H1 (cell line): Measurements from ENCODE around the gene PPP1R12B. TPM values are rescaled to one million over a fixed set of nuclear protein-coding genes. Genes with fewer than 3 reads are reported as not detected.
"Not testable (repeated sequence)": the region's sequence is repeated elsewhere in the genome, so short reads cannot be mapped to it uniquely, and the experiment has no call there.

Source experiments
- CTCF ChIA-PET: fragments of 300-600 bp; sonication (Branson Sonifier 250); formaldehyde crosslinking; loops from one replicate; lab custom pipeline; 2021; ENCODE audit not compliant: partially characterized antibody; lab: Charles Lee
- POLR2A ChIA-PET: fragments of 300-600 bp; sonication (Branson Sonifier 250); formaldehyde crosslinking; loops from one replicate; lab custom pipeline; 2021; ENCODE audit warnings: inconsistent platforms; ENCODE audit not compliant: partially characterized antibody; lab: Charles Lee
- DNase-seq, 2 experiments: peaks; one replicate each; pipeline versions ENCODE4 v3.0.0 to v3.0.0-alpha.2; 2010 to 2022; ENCODE audit warnings: low spot score in 2 of 2, low read depth in 1 of 2, mixed read lengths in 1 of 2
- FAIRE-seq: peaks from 2 replicates; lab custom pipeline; 2011; peaks lifted over from hg19 to GRCh38; lab: Jason Lieb, UNC
- H2AFZ ChIP-seq: 2 replicates; pipeline ENCODE4 v1.8.1; 2012; ENCODE audit warnings: low read length, inconsistent platforms
- H2AK5ac ChIP-seq: 2 replicates; pipeline ENCODE4 v1.6.1; 2013; ENCODE audit warnings: low read depth, low read length
- H2BK120ac ChIP-seq: replicated peaks from 2 replicates; pipeline ENCODE3; 2013; ENCODE audit warnings: low read depth, low read length, inconsistent platforms
- H2BK12ac ChIP-seq: 2 replicates; pipeline ENCODE4 v1.6.1; 2013; ENCODE audit warnings: low read depth, low read length
- H2BK15ac ChIP-seq: 2 replicates; pipeline ENCODE4 v1.6.1; 2013; ENCODE audit warnings: low read length
- H2BK20ac ChIP-seq: 2 replicates; pipeline ENCODE4 v1.6.1; 2013; ENCODE audit warnings: low read length
- H2BK5ac ChIP-seq: 2 replicates; pipeline ENCODE4 v1.6.1; 2013; ENCODE audit warnings: low read depth, low read length
- H3K14ac ChIP-seq: 2 replicates; pipeline ENCODE4 v1.6.1; 2013; ENCODE audit warnings: inconsistent platforms; ENCODE audit not compliant: insufficient read length
- H3K18ac ChIP-seq: 2 replicates; pipeline ENCODE4 v1.6.1; 2013; ENCODE audit warnings: low read length; ENCODE audit errors: extremely low read depth
- H3K23ac ChIP-seq: 2 replicates; pipeline ENCODE4 v1.6.1; 2013; ENCODE audit warnings: inconsistent platforms; ENCODE audit not compliant: insufficient read length
- H3K23me2 ChIP-seq: 2 replicates; pipeline ENCODE4 v1.6.1; 2013; ENCODE audit warnings: low read depth, low read length
- H3K27ac ChIP-seq: 2 replicates; pipeline ENCODE4 v1.6.1; 2011; ENCODE audit warnings: low read depth, low read length, inconsistent platforms
- H3K27me3 ChIP-seq, 4 experiments: replicated peaks in 1 of 4; 1 replicate in 1 of 4; 2 replicates in 3 of 4; pipeline versions ENCODE4 v1.6.1 to v1.8.1; 2011 to 2013; ENCODE audit warnings: low read length in 3 of 4, mild to moderate bottlenecking in 3 of 4, inconsistent platforms in 2 of 4, mixed read lengths in 2 of 4, moderate library complexity in 1 of 4; ENCODE audit not compliant: control insufficient read depth in 3 of 4, insufficient read depth in 3 of 4; ENCODE audit errors: extremely low read depth in 1 of 4
- H3K36me3 ChIP-seq, 4 experiments: 2 replicates each; pipeline versions ENCODE4 v1.6.1 to v1.8.1; 2011 to 2013; ENCODE audit warnings: mild to moderate bottlenecking in 4 of 4, low read length in 3 of 4, moderate library complexity in 2 of 4, control low read depth in 1 of 4, inconsistent platforms in 1 of 4; ENCODE audit not compliant: insufficient read depth in 4 of 4, control insufficient read depth in 2 of 4
- H3K4ac ChIP-seq: replicated peaks from 2 replicates; pipeline ENCODE3; 2013; ENCODE audit warnings: low read length, low read depth, mixed read lengths, inconsistent platforms; ENCODE audit not compliant: insufficient read length
- H3K4me1 ChIP-seq, 4 experiments: replicated peaks in 1 of 4; 1 replicate in 1 of 4; 2 replicates in 3 of 4; pipeline versions ENCODE4 v1.6.1 to v1.8.1; 2011 to 2013; ENCODE audit warnings: low read length in 3 of 4, inconsistent platforms in 2 of 4, mixed read lengths in 1 of 4; ENCODE audit not compliant: insufficient read depth in 4 of 4, control insufficient read depth in 3 of 4
- H3K4me2 ChIP-seq, 2 experiments: 2 replicates each; pipeline versions ENCODE4 v1.6.1 to v1.8.1; 2011 to 2013; ENCODE audit warnings: low read depth in 2 of 2, low read length in 2 of 2, control low read depth in 1 of 2, inconsistent platforms in 1 of 2, mild to moderate bottlenecking in 1 of 2; ENCODE audit not compliant: insufficient read depth in 1 of 2
- H3K4me3 ChIP-seq, 4 experiments: fragments of 200-600, 300-600 bp in 1 of 4; sonication (generic), shearing (Covaris generic), sonication (Bioruptor Twin) in 1 of 4; 2 replicates each; pipeline versions ENCODE4 v1.5.1 to v1.8.1; 2011 to 2016; ENCODE audit warnings: low read length in 4 of 4, low read depth in 3 of 4, control low read depth in 2 of 4, inconsistent platforms in 2 of 4, mild to moderate bottlenecking in 2 of 4, mixed read lengths in 1 of 4, moderate library complexity in 1 of 4; ENCODE audit not compliant: insufficient read depth in 2 of 4; ENCODE audit errors: extremely low read depth in 1 of 4
- H3K56ac ChIP-seq: replicated peaks from 2 replicates; pipeline ENCODE3; 2013; ENCODE audit warnings: low read depth, mild to moderate bottlenecking, mixed read lengths, low read length, inconsistent platforms; ENCODE audit not compliant: insufficient read length
- H3K79me1 ChIP-seq: 2 replicates; pipeline ENCODE4 v1.6.1; 2013; ENCODE audit warnings: low read depth, low read length, control low read depth
- H3K79me2 ChIP-seq, 2 experiments: 2 replicates each; pipeline versions ENCODE4 v1.6.1 to v1.8.1; 2012 to 2013; ENCODE audit warnings: low read length in 2 of 2, mild to moderate bottlenecking in 2 of 2, inconsistent platforms in 1 of 2; ENCODE audit not compliant: insufficient read depth in 2 of 2, control insufficient read depth in 1 of 2
- H3K9ac ChIP-seq, 4 experiments: replicated peaks in 1 of 4; 1 replicate in 1 of 4; 2 replicates in 3 of 4; pipeline versions ENCODE4 v1.6.1 to v1.8.1; 2011 to 2013; ENCODE audit warnings: low read depth in 3 of 4, low read length in 3 of 4, control low read depth in 2 of 4, mild to moderate bottlenecking in 2 of 4, moderate library complexity in 2 of 4, inconsistent platforms in 1 of 4; ENCODE audit errors: extremely low read depth in 1 of 4
- H3K9me3 ChIP-seq, 2 experiments: 2 replicates each; pipeline versions ENCODE4 v1.6.1 to v1.8.1; 2012 to 2013; ENCODE audit warnings: mild to moderate bottlenecking in 2 of 2, moderate library complexity in 2 of 2, control low read depth in 1 of 2, inconsistent platforms in 1 of 2, low read depth in 1 of 2, low read length in 1 of 2, mixed read lengths in 1 of 2; ENCODE audit not compliant: insufficient read depth in 2 of 2
- H4K20me1 ChIP-seq, 2 experiments: replicated peaks in 1 of 2; 2 replicates each; pipeline versions ENCODE3 to v1.8.1; 2011 to 2013; ENCODE audit warnings: inconsistent platforms in 2 of 2, low read length in 2 of 2, mild to moderate bottlenecking in 1 of 2; ENCODE audit not compliant: insufficient read depth in 2 of 2, control insufficient read depth in 1 of 2
- H4K5ac ChIP-seq: 2 replicates; pipeline ENCODE4 v1.6.1; 2013; ENCODE audit warnings: low read length, low read depth, mixed read lengths, inconsistent platforms; ENCODE audit not compliant: insufficient read length
- H4K8ac ChIP-seq: 2 replicates; pipeline ENCODE4 v1.8.0; 2013; ENCODE audit warnings: mild to moderate bottlenecking, moderate library complexity, low read length, inconsistent platforms; ENCODE audit not compliant: insufficient read depth; ENCODE audit errors: extremely low read depth
- H4K91ac ChIP-seq: replicated peaks from 2 replicates; pipeline ENCODE3; 2013; ENCODE audit warnings: low read length, mixed read lengths, inconsistent platforms; ENCODE audit not compliant: insufficient read length
- WGBS, 2 experiments: shearing (Covaris generic) in 1 of 2; methylation state at CpG; one replicate each; pipeline versions ENCODE4 v1.1.6 to v1.1.7; 2013 to 2015; ENCODE audit warnings: low lambda C conversion rate in 2 of 2, mixed read lengths in 2 of 2, inconsistent platforms in 1 of 2, low coverage in 1 of 2, missing lambda C conversion rate in 1 of 2; ENCODE audit not compliant: insufficient replicate concordance in 2 of 2, insufficient coverage in 1 of 2, insufficient read length in 1 of 2; ENCODE audit errors: extremely low coverage in 1 of 2, missing lambda C conversion rate in 1 of 2; 5-methylcytosine and 5-hydroxymethylcytosine counted together
- polyA plus RNA-seq, 7 experiments: library from polyadenylated mRNA; depleted of rRNA in 3 of 7; stranded (reverse) in 5 of 7; unstranded in 2 of 7; fragments of >200 nt in 5 of 7; fragments of 200-250 nt in 2 of 7; gene quantifications; 1 replicate in 5 of 7; 2 replicates in 1 of 7; 4 replicates in 1 of 7; pipeline versions ENCODE4 v1.2.1 to v1.2.3, GENCODE V29; 2011 to 2013; ENCODE audit warnings: missing spikeins in 2 of 7, mixed read lengths in 2 of 7
- total RNA-seq: library from RNA; stranded (reverse); fragmentation: NEBNext Ultra II Directional; extraction: Animal tissue kit (Norgen Biotek cat#: 25700); gene quantifications from 2 replicates; pipeline ENCODE4 v1.2.1, GENCODE V29; 2021

Gene PPP1R12B
- total and polyA plus RNA-seq, 2 of the 8 experiments (the other 6 are each of a cell fraction or from before 2014, with no cell fraction given), result 7.9 to 18.7 TPM

DNA sequence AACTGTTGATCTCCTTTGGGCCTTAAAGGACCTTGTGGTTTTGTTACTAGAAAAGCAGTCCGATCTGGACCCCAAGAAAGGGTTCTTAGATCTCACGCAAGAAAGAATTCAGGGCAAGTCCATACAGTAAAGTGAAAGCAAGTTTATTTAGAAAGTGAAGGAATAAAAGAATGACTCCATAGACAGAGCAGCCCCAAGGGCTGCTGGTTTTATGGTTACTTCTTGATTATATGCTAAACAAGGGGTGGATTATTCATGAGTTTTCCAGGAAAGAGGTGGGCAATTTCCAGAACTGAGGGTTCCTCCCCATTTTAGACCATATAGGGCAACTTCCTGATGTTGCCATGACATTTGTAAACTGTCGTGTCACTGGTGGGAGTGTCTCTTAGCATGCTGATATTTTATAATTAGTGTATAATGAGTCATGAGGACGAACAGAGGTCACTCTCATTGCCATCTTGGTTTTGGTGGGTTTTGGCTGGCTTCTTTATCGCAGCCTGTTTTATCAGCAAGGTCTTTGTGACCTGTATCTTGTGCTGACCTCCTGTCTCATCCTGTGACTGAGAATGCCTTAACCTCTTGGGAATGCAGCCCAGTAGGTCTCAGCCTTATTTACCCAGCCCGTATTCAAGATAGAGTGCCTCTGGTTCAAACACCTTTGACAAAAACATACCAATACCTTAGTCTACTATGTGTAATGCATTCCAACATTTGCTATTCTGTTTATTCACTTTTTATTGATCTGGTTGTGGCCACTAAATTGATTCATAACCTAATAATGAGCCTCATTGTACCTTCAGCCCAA is 183.5 kb downstream of the PPP1R12B start:
- POLR2A ChIA-PET, H3K56ac ChIP-seq, H2BK120ac ChIP-seq, H3K4me3 ChIP-seq, H2BK12ac ChIP-seq, H4K5ac ChIP-seq, H2BK5ac ChIP-seq, H2BK15ac ChIP-seq, H4K20me1 ChIP-seq, H3K23me2 ChIP-seq, H3K4ac ChIP-seq, H3K9me3 ChIP-seq, H4K8ac ChIP-seq, H2BK20ac ChIP-seq, H3K36me3 ChIP-seq, H3K14ac ChIP-seq, H3K9ac ChIP-seq, CTCF ChIA-PET, H3K27ac ChIP-seq, DNase-seq, H3K4me1 ChIP-seq, FAIRE-seq, H3K4me2 ChIP-seq, H3K23ac ChIP-seq, H2AFZ ChIP-seq, H3K79me2 ChIP-seq, H2AK5ac ChIP-seq, H3K27me3 ChIP-seq, H4K91ac ChIP-seq, H3K79me1 ChIP-seq, H3K18ac ChIP-seq: not testable (repeated sequence)
- WGBS, 2 experiments, result 85% methylated on average over 6 of the region's 6 CpGs; no CpG with 5 or more reads in 1 of the 2 experiments
